Measurements from ENCODE around the gene ACKR3. TPM values are rescaled to one million over a fixed set of nuclear protein-coding genes. Genes with fewer than 3 reads are reported as not detected.

Gene ACKR3
- total and polyA plus RNA-seq, 2 donors (not counting 1 experiment from before 2014, with no cell fraction given): 7.1 to 15.3 TPM

DNA sequence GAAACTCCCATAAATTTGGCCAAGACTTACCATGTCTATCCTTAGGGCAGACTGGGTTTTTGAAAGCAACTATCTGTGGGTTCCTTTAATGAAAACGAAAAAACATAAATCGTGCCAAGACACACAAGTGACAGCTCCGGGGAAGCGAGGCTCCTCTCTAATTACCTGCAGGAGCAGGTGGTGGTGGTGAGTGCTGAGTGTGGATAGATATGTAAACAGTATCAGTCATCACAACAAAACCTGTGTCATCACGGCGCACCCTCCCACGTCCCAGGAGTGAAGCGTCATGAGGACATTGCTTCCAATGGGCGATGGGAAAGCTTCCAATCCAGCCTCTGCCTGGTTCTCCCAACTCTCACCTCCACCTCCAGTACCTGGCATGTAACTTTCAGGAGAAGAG, 31.3 kb downstream of the ACKR3 start:
- Mint-ChIP-seq H3K4me1 (peaks cover 10% of the 10 kb centered on the region), H3K9me3 (ENCODE audit: insufficient read depth) (peaks cover 3% of the 10 kb centered on the region), H3K27me3 (peaks cover 18% of the 10 kb centered on the region), H3K27ac (no peak overlapping the region), H3K4me3 (no peak overlapping the region)
- Histone ChIP-seq H3K4me3 (ENCODE audit: control extremely low read depth in 1 of 5, extremely low read depth in 1 of 5, insufficient read depth in 1 of 5, low read depth in 2 of 5, low read length in 4 of 5) (no peak overlapping the region), H3K36me3 (replicated peaks in 1 of 2; ENCODE audit: control extremely low read depth in 1 of 2, control insufficient read depth in 1 of 2, extremely low read depth in 1 of 2, insufficient read depth in 2 of 2, low read length in 1 of 2) (no peaks in the 10 kb centered on the region), H4K20me1 (ENCODE audit: control insufficient read depth, insufficient read depth, low read length, poor library complexity, severe bottlenecking) (no peaks in the 10 kb centered on the region), H3K4me2 (replicated peaks; ENCODE audit: low read depth, low read length, poor library complexity, severe bottlenecking) (no peak overlapping the region), H3K79me2 (ENCODE audit: control insufficient read depth, insufficient read depth, low read length) (no peaks in the 10 kb centered on the region), H3K27me3 (replicated peaks in 1 of 4; ENCODE audit: control extremely low read depth in 1 of 4, control insufficient read depth in 3 of 4, insufficient read depth in 4 of 4, low read length in 3 of 4) (peaks cover 0 to 3% (median 0%) of the 10 kb centered on the region in 4 experiments), H3K4me1 (ENCODE audit: control insufficient read depth in 2 of 2, insufficient read depth in 2 of 2, low read length in 2 of 2) (no peaks in the 10 kb centered on the region), H3K27ac (ENCODE audit: low read length in 2 of 2) (no peak overlapping the region), H2AFZ (ENCODE audit: insufficient read depth, low read depth, low read length, poor library complexity, severe bottlenecking) (no peak overlapping the region), H3K9ac (ENCODE audit: low read length) (no peak overlapping the region), H3K9me3 (ENCODE audit: control extremely low read depth in 1 of 3, control insufficient read depth in 2 of 3, insufficient read depth in 1 of 3, low read length in 2 of 3) (peaks cover 0 to 12% (median 0%) of the 10 kb centered on the region in 3 donors)
- ATAC-seq (ENCODE audit: low read depth): no peak
- POLR2A ChIA-PET: no interaction called here
- TF ChIP-seq EZH2 (IDR thresholded peaks at IDR 0.05; ENCODE audit: borderline replicate concordance, insufficient read depth, low read depth, low read length, poor library complexity, severe bottlenecking): no peak
- TF ChIP-seq, protein P1, sequence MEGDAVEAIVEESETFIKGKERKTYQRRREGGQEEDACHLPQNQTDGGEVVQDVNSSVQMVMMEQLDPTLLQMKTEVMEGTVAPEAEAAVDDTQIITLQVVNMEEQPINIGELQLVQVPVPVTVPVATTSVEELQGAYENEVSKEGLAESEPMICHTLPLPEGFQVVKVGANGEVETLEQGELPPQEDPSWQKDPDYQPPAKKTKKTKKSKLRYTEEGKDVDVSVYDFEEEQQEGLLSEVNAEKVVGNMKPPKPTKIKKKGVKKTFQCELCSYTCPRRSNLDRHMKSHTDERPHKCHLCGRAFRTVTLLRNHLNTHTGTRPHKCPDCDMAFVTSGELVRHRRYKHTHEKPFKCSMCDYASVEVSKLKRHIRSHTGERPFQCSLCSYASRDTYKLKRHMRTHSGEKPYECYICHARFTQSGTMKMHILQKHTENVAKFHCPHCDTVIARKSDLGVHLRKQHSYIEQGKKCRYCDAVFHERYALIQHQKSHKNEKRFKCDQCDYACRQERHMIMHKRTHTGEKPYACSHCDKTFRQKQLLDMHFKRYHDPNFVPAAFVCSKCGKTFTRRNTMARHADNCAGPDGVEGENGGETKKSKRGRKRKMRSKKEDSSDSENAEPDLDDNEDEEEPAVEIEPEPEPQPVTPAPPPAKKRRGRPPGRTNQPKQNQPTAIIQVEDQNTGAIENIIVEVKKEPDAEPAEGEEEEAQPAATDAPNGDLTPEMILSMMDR (IDR thresholded peaks at IDR 0.05): no peak
- intact Hi-C loops (cut with micrococcal nuclease): no loop called here
- DNase-seq: no peak
- CTCF ChIA-PET: interaction anchor here (1.0 to 2.0 kb wide), 3 partner anchors 31 to 248 kb away, joined by 3 to 4 read pairs (median 4); partner anchors contain the start of gene ACKR3
- 100% methylated on average over 2 of the region's 9 CpGs for WGBS (ENCODE audit: insufficient coverage)

DNA sequence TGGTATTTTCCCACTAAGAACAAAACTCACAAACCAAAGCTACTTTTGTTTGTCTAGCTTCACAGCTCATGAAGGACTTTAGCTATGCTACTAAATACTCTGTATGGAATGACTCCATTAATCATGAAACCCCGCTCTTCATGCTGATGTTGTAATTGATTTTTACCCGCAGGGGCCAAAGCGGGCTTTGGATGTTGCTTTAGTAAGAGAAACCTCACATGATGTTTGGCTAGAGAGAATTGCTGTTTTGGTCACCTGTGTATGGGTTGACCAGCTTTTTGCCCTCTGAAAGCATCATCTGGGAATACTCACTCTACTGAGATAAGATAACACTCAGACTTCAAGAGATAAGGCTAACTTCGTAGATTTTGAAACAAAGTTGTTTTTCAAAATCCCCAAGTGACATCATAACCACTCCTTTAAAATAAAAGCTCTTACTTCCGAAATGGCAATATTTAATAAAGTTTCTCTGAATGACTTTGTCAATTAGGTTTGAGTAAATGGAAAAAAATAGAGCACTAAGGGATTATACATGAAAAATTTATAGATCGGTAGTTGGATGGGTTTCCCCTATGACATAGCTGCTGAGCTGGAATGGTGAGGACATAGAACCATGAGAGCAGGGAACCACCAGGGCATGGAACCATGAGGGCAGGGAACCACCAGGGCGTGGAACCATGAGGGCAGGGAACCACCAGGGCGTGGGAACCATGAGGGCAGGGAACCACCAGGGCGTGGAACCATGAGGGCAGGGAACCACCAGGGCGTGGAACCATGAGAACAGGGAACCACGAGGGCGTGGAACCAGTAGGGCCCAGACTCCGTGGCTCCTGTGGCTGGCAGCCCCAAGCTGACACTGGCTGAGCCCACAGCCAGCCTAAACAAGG, 31.9 kb downstream of the ACKR3 start:
- H3K36me3 ChIP-seq (replicated peaks in 1 of 2; ENCODE audit: control extremely low read depth in 1 of 2, control insufficient read depth in 1 of 2, extremely low read depth in 1 of 2, insufficient read depth in 2 of 2, low read length in 1 of 2): no peaks in the 10 kb centered on the region
- DNase-seq: peak; percentile 15
- H4K20me1 ChIP-seq (ENCODE audit: control insufficient read depth, insufficient read depth, low read length, poor library complexity, severe bottlenecking): no peaks in the 10 kb centered on the region
- H2AFZ ChIP-seq (ENCODE audit: insufficient read depth, low read depth, low read length, poor library complexity, severe bottlenecking): no peak overlapping the region
- peaks cover 10% of the 10 kb centered on the region for H3K4me1 Mint-ChIP-seq
- no peak for TF ChIP-seq EZH2 (IDR thresholded peaks at IDR 0.05; ENCODE audit: borderline replicate concordance, insufficient read depth, low read depth, low read length, poor library complexity, severe bottlenecking)
- TF ChIP-seq, protein P1 (IDR thresholded peaks at IDR 0.05): no peak
- H3K9me3 Mint-ChIP-seq (ENCODE audit: insufficient read depth): peaks cover 3% of the 10 kb centered on the region
- H3K79me2 ChIP-seq (ENCODE audit: control insufficient read depth, insufficient read depth, low read length): no peaks in the 10 kb centered on the region
- POLR2A ChIA-PET: no interaction called here
- H3K4me3 ChIP-seq (ENCODE audit: control extremely low read depth in 1 of 5, extremely low read depth in 1 of 5, insufficient read depth in 1 of 5, low read depth in 2 of 5, low read length in 4 of 5): no peak overlapping the region
- H3K4me3 Mint-ChIP-seq: no peak overlapping the region
- H3K27me3 ChIP-seq (replicated peaks in 1 of 4; ENCODE audit: control extremely low read depth in 1 of 4, control insufficient read depth in 3 of 4, insufficient read depth in 4 of 4, low read length in 3 of 4): peaks cover 0 to 3% (median under 1%) of the 10 kb centered on the region in 4 experiments
- H3K27me3 Mint-ChIP-seq: peaks cover 23% of the 10 kb centered on the region
- peak overlapping the region; percentile 32 for H3K27ac Mint-ChIP-seq
- no peak overlapping the region for H3K4me2 ChIP-seq (replicated peaks; ENCODE audit: low read depth, low read length, poor library complexity, severe bottlenecking)
- CTCF ChIA-PET: interaction anchor here (1.0 to 2.0 kb wide), 3 partner anchors 31 to 249 kb away, joined by 3 to 4 read pairs (median 4); partner anchors contain the start of gene ACKR3
- no peak for ATAC-seq (ENCODE audit: low read depth)
- no peak overlapping the region for H3K9ac ChIP-seq (ENCODE audit: low read length)
- intact Hi-C loops (cut with micrococcal nuclease): no loop called here
- peaks cover 0 to 12% (median 0%) of the 10 kb centered on the region in 3 donors for H3K9me3 ChIP-seq (ENCODE audit: control extremely low read depth in 1 of 3, control insufficient read depth in 2 of 3, insufficient read depth in 1 of 3, low read length in 2 of 3)
- H3K27ac ChIP-seq (ENCODE audit: low read length in 2 of 2): no peak overlapping the region
- 66% methylated on average over 11 of the region's 13 CpGs for WGBS (ENCODE audit: insufficient coverage)
- H3K4me1 ChIP-seq (ENCODE audit: control insufficient read depth in 2 of 2, insufficient read depth in 2 of 2, low read length in 2 of 2): no peaks in the 10 kb centered on the region
